NCI-H69 (cell line): ENCODE measurements around the gene SKA2.
A peak's percentile ranks its signal among the peaks of the same experiment; 100 is the strongest.
"Not testable (repeated sequence)": the region's sequence is repeated elsewhere in the genome, so short reads cannot be mapped to it uniquely, and the experiment has no call there.

Source experiments
- DNase-seq: peaks from one replicate; lab custom pipeline; 2025; lab: John Stamatoyannopoulos, UW

SKA2 gene

GRCh38 chr17:59154721-59155438, at the start of gene SKA2:
Gene SKA2, minus strand, starts transcription at chr17:59155186. Its CDS starts 23 bp downstream, at chr17:59155163.
- DNase-seq = peak; percentile 100

DNA sequence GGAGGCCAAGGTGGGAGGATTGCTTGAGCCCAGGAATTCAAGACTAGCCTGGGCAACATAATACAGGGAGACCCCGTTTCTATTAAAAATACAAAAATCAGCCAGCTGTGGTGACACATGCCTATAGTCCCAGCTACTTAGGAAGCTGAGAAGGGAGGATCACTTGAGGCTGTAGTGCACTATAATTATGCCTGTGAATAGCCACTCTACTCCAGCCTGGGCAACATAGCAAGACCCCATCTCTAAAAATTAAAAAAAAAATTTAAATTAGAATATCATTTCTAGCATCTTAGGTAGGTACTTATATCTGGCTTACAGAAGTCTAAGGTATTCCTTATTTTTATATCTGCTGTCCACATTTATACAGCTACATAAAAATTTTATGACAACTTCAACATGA, 47.3 kb upstream of the SKA2 start:
- DNase-seq = no peak

DNA sequence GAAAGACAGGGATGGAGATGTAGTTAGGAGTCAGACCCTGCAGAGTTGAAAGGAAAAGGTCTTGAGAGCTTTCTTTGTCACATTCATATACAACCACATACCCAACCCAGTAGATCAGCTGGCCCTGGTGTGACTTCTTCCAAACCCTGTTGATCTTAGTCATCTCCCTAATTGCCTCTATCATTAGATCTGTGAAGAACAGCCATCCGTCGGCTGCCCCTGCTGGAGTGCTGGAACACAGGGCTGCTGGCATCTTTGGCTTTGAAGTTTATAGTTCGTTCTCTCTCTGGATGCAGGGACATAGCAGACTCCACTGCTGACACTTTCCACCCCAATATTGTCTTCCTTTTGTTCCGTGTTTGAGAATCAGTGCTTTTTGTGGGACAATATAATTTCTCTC, 44.4 kb upstream of the SKA2 start:
- DNase-seq = no peak

- no peak for DNase-seq
Measured at GRCh38 chr17:59193336-59193862, 38.4 kb upstream of the SKA2 start.

- DNase-seq = no peak
Measured at GRCh38 chr17:59190806-59191205, 35.8 kb upstream of the SKA2 start.

- DNase-seq = no peak
Measured at GRCh38 chr17:59186850-59187249, 31.9 kb upstream of the SKA2 start.

- no peak for DNase-seq
Measured at GRCh38 chr17:59185997-59186396, 31.0 kb upstream of the SKA2 start.

- no peak for DNase-seq
Measured at GRCh38 chr17:59181481-59181880, 26.5 kb upstream of the SKA2 start.

- DNase-seq = no peak
Measured at GRCh38 chr17:59180626-59181025, 25.6 kb upstream of the SKA2 start.

DNA sequence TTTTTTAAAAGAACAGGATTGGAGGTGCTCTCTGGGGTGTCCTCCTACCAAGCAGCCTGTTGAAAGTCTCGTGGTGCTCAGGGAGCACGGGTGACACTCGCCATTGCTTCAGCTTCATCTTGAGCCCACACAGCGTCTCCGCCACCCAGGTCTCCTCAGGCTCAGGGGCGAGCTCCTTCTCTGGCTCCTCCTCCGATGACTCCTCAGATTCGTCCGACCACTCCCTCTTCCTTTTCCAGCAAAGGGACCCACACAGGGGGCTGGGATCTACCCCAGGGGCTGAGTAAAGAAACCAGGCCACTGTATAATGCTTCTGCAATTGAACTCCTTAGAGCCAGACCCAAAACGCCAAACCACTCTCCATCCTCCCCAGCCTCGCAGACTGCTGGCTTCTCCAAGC, 24.6 kb upstream of the SKA2 start:
- DNase-seq = not testable (repeated sequence)

DNA sequence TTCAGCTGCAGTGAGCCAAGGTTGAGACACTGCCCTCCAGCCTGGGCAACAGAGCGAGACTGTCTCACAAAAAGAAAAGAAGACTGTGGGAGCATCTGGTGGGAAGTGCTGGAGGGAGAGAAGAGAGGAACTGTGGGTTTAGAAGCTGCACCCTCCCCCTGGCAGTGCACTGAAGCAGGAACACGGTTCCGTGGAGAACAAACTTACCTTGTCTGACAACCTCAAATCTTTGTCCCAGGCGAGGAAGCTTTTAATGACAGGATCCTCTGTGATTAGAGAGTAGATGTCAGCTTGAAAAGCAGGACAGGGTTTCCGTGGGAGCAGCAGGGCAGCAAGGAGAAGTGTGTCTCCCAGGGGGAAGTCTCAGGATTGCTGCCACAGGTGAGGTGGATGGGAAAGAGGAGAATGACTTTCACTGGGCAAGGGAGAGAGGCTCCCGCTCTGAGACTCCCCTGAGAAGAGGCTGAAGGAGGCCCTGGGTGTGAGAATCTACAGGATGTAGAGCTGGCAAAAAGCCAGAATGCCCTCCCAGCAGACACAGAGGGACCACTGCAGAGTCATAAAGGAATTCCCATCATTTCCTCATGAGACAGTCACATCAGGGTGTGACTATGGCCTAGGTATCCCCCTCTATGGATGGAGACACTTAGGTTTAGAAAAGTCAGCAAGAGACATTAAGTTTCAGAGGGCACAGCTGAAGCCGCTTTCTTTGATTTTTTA, 23.4 kb upstream of the SKA2 start:
- peak; percentile 19 for DNase-seq

DNA sequence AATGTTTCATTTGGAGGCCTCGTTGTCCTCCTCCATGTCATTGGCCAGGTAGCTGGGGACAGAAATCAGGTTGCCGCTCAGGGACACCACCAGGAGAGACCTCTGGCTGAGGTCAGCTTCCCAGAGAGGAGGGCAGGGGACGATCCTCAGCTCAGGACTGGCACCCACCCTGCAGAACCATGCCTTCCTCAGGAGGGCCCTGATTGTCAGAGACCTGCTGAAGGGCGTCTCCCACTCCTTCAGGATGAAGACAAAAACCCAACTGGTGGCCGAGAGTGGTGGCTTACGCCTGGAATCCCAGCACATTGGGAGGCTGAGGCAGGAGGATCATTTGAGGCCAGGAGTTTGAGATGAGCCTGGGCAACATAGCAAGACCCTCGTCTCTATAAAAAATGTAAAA, 20.1 kb upstream of the SKA2 start:
- DNase-seq = no peak

- no peak for DNase-seq
Measured at GRCh38 chr17:59174671-59175070, 19.7 kb upstream of the SKA2 start.

- no peak for DNase-seq
Measured at GRCh38 chr17:59172436-59173004, 17.5 kb upstream of the SKA2 start.

- DNase-seq = no peak
Measured at GRCh38 chr17:59167571-59168001, 12.6 kb upstream of the SKA2 start.

GRCh38 chr17:59165933-59166342, 11.0 kb upstream of the SKA2 start:
- peak; percentile 70 for DNase-seq

- DNase-seq = no peak
Measured at GRCh38 chr17:59161477-59161876, 6.5 kb upstream of the SKA2 start.

- DNase-seq = no peak
Measured at GRCh38 chr17:59160157-59161025, 5.4 kb upstream of the SKA2 start.

- DNase-seq = peak; percentile 100
Measured at GRCh38 chr17:59155439-59156177, 622 bp upstream of the SKA2 start, which contains the start of gene PRR11. Gene PRR11, plus strand, starts transcription at chr17:59155746. Its CDS starts 14,007 bp downstream, at chr17:59169753.

GRCh38 chr17:59154292-59154720, 680 bp downstream of the SKA2 start:
- peak; percentile 86 for DNase-seq

GRCh38 chr17:59152925-59153324, 2.1 kb downstream of the SKA2 start:
- DNase-seq = no peak
